Chondrocyte (in vitro differentiated cells): ENCODE results near the gene MBNL1. TPM values are rescaled to one million over a fixed set of nuclear protein-coding genes. Genes with fewer than 3 reads are reported as not detected.

Experiments
- DNase-seq: peaks from one replicate; pipeline ENCODE4 v3.0.0; 2021; ENCODE audit warnings: mixed read lengths, low spot score
- H3K27ac Mint-ChIP-seq: one replicate; pipeline ENCODE4 v1.8.0; 2021; ENCODE audit warnings: mild to moderate bottlenecking, moderate library complexity, mixed read lengths; ENCODE audit not compliant: unreplicated experiment
- H3K27me3 Mint-ChIP-seq: 2 replicates; pipeline ENCODE4 v1.8.0; 2021; ENCODE audit warnings: low read depth, mixed read lengths
- H3K36me3 Mint-ChIP-seq: 2 replicates; pipeline ENCODE4 v1.8.0; 2021; ENCODE audit warnings: low read depth, mixed read lengths
- H3K4me1 Mint-ChIP-seq: 2 replicates; pipeline ENCODE4 v1.8.0; 2021; ENCODE audit warnings: low read depth, mild to moderate bottlenecking, mixed read lengths
- H3K4me3 Mint-ChIP-seq: one replicate; pipeline ENCODE4 v1.8.0; 2021; ENCODE audit warnings: mild to moderate bottlenecking, moderate library complexity, mixed read lengths; ENCODE audit not compliant: unreplicated experiment
- H3K9me3 Mint-ChIP-seq: 2 replicates; pipeline ENCODE4 v1.8.0; 2021; ENCODE audit warnings: low read depth, mixed read lengths
- CTCF ChIP-seq: fragments of 200-600 bp; sonication (generic); IDR thresholded peaks from 2 replicates; pipeline ENCODE4 v1.5.0; 2021; ENCODE audit warnings: antibody characterized with exemption, mild to moderate bottlenecking, moderate library complexity
- total RNA-seq: library from RNA; stranded (reverse); gene quantifications from 3 replicates; pipeline ENCODE4 v1.2.1, GENCODE V29; 2021

The MBNL1 gene
- total RNA-seq, 1 donor from 2014 or later, result 166 TPM

GRCh38 chr3:152499791-152500385 lies 231.2 kb downstream of the MBNL1 start:
- DNase-seq, result no peak
- TF ChIP-seq CTCF, result no peak
- Mint-ChIP-seq H3K9me3 (peaks cover 12% of the 10 kb centered on the region), H3K4me1 (no peaks in the 10 kb centered on the region), H3K4me3 (no peak overlapping the region), H3K36me3 (peaks cover 8% of the 10 kb centered on the region), H3K27ac (no peak overlapping the region), H3K27me3 (no peaks in the 10 kb centered on the region)

GRCh38 chr3:152505926-152506325 lies 237.2 kb downstream of the MBNL1 start:
- DNase-seq, result no peak
- Mint-ChIP-seq H3K4me3 (no peak overlapping the region), H3K4me1 (no peaks in the 10 kb centered on the region), H3K27me3 (no peaks in the 10 kb centered on the region), H3K36me3 (peaks cover 8% of the 10 kb centered on the region), H3K27ac (no peak overlapping the region), H3K9me3 (peaks cover 12% of the 10 kb centered on the region)
- TF ChIP-seq CTCF, result no peak

GRCh38 chr3:152508705-152509104 lies 240.0 kb downstream of the MBNL1 start:
- Mint-ChIP-seq H3K9me3 (no peaks in the 10 kb centered on the region), H3K27me3 (no peaks in the 10 kb centered on the region), H3K36me3 (no peaks in the 10 kb centered on the region), H3K4me1 (no peaks in the 10 kb centered on the region), H3K27ac (no peak overlapping the region), H3K4me3 (no peak overlapping the region)
- peak; percentile 69 for TF ChIP-seq CTCF
- DNase-seq, result no peak

GRCh38 chr3:152511904-152512303 lies 243.2 kb downstream of the MBNL1 start:
- Mint-ChIP-seq H3K9me3 (no peaks in the 10 kb centered on the region), H3K4me1 (no peaks in the 10 kb centered on the region), H3K27me3 (no peaks in the 10 kb centered on the region), H3K36me3 (no peaks in the 10 kb centered on the region), H3K4me3 (no peak overlapping the region), H3K27ac (no peak overlapping the region)
- no peak for DNase-seq
- no peak for TF ChIP-seq CTCF

GRCh38 chr3:152513301-152513960 lies 244.7 kb downstream of the MBNL1 start:
- Mint-ChIP-seq H3K9me3 (no peaks in the 10 kb centered on the region), H3K4me1 (no peaks in the 10 kb centered on the region), H3K27me3 (no peaks in the 10 kb centered on the region), H3K4me3 (no peak overlapping the region), H3K36me3 (no peaks in the 10 kb centered on the region), H3K27ac (no peak overlapping the region)
- no peak for DNase-seq
- no peak for TF ChIP-seq CTCF
